Stimulated activated naive CD4-positive, alpha-beta T cell treated with Interleukin-2 at 50 U/mL for 16 hours (primary cell): Measurements from ENCODE around the gene DDR2.

Experiments
- DNase-seq: peaks from one replicate; lab custom pipeline; 2025; lab: John Stamatoyannopoulos, UW

The DDR2 gene

DNA sequence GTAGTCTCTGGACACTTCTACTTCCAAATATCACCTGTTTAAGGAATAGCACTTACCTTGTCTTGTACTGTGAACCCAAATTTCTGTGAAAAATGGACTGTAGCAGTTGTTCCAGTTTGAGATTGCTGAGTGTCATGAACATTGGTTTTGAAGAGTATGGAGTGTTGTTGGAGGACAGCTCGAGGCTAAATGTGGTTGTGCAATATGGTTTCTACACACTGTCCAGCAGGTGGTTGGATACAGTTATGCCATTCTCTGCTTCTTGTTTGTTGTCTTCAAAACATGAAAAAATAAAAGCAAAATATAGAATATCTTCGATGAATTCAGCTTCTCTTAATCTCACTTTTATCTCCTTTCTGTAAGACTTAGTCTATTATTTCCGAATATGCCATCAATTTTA lies 67.1 kb downstream of the DDR2 start:
- no peak for DNase-seq

- no peak for DNase-seq
These were observed 67.9 kb downstream of the DDR2 start for GRCh38 chr1:162700131-162700530.

- no peak for DNase-seq
These were observed 69.0 kb downstream of the DDR2 start for GRCh38 chr1:162701286-162701685.

- DNase-seq, result no peak
These were observed 70.4 kb downstream of the DDR2 start for GRCh38 chr1:162702628-162703027.

- DNase-seq, result no peak
These were observed 71.4 kb downstream of the DDR2 start for GRCh38 chr1:162703708-162704107.

GRCh38 chr1:162704673-162705424 lies 72.6 kb downstream of the DDR2 start:
- no peak for DNase-seq

DNA sequence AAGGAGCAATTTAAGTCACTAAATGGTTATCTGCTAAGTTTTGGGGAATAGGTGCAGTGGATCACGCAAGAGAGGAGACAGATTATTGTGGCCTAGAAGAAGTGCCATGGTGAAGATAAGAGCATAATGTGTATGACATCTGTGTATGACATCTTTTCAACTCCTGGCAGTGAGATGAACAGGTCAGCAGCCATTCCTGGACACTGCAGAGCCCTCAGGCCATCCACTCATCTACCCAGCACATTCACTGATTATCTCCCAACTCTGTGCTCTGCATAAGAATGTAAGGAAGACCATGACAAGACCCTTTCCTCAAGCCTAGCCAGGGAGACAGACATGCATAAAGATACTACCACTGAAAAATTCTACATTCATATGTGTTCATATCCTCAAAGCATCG lies 73.7 kb downstream of the DDR2 start:
- DNase-seq, result no peak

- no peak for DNase-seq
These were observed 74.3 kb downstream of the DDR2 start for GRCh38 chr1:162706606-162707005.

GRCh38 chr1:162708286-162708685 lies 76.0 kb downstream of the DDR2 start:
- DNase-seq, result no peak

- DNase-seq, result no peak
These were observed 77.0 kb downstream of the DDR2 start for GRCh38 chr1:162709132-162709860.

DNA sequence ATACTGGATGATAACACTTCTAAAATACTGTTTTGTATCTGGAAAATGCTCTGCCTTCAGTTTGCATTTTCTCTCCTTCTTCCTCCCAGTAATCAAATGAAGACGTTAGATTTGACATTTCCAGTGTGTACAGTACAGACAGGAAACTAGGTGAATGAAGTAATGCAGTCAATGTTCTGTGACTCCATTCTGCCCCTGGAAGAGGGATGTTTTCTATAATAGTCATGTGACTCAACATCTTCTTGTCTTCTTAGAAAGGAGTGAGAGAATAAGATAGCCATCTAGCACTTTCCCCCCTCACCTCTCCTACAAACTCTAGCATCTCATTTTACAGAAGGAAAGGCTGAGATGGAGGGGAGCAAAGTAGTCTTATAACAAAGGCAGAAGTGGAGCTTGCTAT lies 77.6 kb downstream of the DDR2 start:
- no peak for DNase-seq

- DNase-seq, result no peak
These were observed 78.1 kb downstream of the DDR2 start for GRCh38 chr1:162710345-162710744.

DNA sequence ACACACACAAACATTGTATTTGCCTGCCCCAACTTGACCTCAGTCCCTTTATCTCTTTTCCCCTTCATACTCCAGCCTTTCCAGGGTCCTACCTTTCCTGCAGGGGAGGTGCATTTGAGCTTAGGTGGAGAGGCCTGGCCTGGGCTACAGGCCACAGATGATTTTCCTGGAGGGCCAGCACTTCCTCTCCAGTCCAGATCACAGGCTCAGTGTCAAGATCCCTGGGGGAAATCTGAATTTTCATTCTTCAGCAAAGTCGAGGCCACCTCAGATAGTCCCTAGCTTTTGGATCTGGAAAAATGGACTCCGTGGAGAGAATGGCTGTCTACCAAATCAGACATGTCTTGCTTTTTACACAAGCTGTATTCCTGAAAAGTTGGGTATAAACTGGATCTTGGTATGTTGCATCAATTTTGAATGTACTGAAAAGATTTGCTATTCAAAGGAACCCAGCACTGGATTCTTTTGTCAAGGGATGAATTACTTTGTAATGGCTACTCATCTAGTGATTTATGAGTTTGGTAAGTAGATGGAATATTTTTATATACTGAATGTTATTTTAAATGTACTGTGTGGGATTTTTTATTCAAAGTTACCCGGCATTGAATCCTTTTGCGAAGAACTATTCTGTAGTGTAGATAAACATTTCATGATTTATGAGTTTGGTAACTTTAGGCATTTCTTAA lies 78.7 kb downstream of the DDR2 start:
- DNase-seq, result no peak

GRCh38 chr1:162712317-162713029 lies 80.2 kb downstream of the DDR2 start:
- DNase-seq, result no peak

DNA sequence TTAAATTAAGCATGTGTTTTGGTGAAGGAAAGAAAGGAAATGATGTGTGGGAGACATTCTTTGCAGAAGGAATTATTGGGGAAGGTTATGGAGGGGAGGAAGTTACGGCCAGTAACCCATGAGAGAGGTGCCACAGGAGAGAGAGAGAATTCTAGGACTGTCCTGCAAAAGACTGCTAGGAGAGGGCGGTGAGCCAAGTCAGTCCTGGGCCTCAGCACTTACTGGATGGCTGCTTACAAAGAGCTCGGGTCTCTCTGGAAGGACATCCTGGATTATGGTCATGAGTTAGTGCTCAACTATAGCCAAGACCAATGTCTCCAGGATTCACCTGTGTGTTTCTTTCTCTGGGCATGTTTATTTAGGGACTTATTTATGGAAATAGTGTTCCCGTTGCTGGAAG lies 83.9 kb downstream of the DDR2 start:
- DNase-seq, result no peak

DNA sequence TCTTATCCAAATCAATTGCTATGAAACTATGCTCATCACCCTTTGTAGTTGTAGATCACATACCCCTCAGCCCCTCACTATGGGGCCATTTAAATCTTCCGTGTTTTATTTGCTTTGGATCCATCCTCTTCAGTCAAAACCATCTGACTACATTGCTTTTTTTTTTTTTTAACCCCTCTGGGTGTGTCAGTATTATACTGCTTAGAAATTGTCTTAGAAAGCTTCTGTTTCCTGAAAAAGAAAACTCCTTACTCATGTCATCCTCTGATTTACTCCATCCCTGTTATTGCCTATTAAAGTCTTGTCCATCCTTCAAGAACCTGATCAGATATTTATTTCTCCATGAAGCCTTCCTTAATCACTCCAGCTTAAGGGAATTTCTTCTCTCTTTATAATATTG lies 84.3 kb downstream of the DDR2 start:
- DNase-seq, result no peak

DNA sequence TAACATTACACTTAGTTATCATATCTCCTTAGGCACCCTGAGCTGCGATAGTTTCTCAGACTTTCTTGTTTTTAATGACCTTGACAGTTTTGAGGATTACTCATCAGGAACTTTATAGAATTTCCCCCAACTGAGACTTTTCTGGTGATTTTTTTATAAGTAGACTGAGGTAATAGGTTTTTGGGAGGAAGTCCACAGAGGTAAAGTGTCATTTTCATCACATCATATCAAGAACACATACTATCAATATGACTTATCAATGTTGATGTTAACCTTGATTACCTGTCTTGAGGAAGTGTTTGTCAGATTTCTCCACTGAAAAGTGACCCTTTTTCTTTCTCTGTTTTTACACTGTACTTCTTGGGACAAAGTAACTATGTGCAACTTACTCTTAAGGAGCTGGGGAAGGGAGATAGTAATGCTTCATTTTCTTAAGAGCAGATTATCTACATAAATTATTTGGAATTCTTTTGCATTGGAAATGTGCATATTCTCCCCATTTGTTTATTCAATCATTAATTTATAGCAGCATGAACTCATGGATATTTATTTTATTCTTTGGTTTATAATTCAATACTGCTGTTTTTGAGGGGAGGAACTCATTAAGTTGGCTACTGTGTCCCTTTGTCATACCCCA lies 85.4 kb downstream of the DDR2 start:
- no peak for DNase-seq

- no peak for DNase-seq
These were observed 87.4 kb downstream of the DDR2 start for GRCh38 chr1:162719678-162720077.

- no peak for DNase-seq
These were observed 88.7 kb downstream of the DDR2 start for GRCh38 chr1:162720996-162721395.

DNA sequence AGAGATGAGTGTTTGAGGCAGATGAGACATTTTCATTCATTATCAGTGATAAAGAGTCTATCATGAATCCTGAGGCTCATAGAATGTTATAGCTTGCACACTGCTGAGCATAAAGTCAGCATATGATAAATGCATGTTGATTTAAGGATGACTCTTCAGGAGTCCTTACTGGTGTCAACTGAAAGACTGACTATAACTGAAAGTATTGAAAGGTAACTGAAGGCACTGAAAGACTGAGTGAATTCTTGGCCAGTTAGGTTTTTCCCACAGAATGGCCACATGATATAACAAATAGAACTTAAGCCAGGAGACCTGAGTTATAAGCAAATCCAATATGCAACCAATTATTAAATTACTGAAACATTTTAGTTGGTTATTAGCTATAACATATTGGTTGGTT lies 89.2 kb downstream of the DDR2 start:
- no peak for DNase-seq

GRCh38 chr1:162722036-162722435 lies 89.8 kb downstream of the DDR2 start:
- DNase-seq, result no peak

DNA sequence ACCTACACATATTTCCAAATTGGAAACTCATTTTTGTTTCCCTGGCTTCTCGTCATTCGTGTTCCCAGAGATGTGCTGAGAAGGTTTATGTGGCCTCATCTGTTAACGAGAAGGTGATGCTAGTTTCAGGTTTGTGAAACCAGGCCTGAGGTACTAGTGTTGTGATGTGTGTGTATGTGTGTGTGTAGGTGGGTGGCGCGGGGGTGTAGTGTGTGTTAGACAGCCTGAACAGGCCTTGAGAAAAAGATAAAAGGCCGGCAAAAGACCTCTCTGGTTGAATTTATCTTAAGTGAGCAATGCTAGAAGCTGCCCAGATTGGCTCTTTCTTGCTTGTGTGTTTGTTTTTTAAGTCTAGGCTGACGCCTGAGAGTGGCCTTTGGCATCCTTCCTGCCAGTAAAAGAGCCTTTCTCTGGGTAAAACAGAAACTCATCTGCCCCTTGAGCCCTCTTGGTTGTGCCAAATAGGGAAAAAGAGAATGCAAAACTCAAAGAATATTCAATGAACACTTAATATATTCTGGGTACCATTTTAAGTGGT lies 92.4 kb downstream of the DDR2 start:
- no peak for DNase-seq
